HepG2 (cell line): ENCODE data around the gene RABEP1. TPM values are rescaled to one million over a fixed set of nuclear protein-coding genes. Genes with fewer than 3 reads are reported as not detected.

ENCODE experiments used
- ERF ChIP-seq: IDR thresholded peaks from 2 replicates; pipeline ENCODE4 v1.6.1; 2018; ENCODE audit warnings: missing biosample characterization, missing genetic modification reagents
- NFATC3 ChIP-seq: sonication (generic); formaldehyde crosslinking; IDR thresholded peaks from 2 replicates; pipeline ENCODE4 v1.5.1; 2020; ENCODE audit warnings: mild to moderate bottlenecking, missing genetic modification reagents
- NR1H2 ChIP-seq: sonication (generic); formaldehyde crosslinking; IDR thresholded peaks from 2 replicates; pipeline ENCODE4 v1.8.1; 2022; ENCODE audit warnings: low read depth, missing genetic modification reagents, borderline replicate concordance
- PLRG1 ChIP-seq: fragments of 450-650 bp; conservative IDR thresholded peaks from 2 replicates; pipeline ENCODE4 v1.6.1; 2016
- RAD51 ChIP-seq: fragments of 450-650 bp; IDR thresholded peaks from 2 replicates; pipeline ENCODE4 v1.6.1; 2016; ENCODE audit warnings: borderline replicate concordance
- RFXANK ChIP-seq: IDR thresholded peaks from 2 replicates; pipeline ENCODE4 v1.6.1; 2016
- SSRP1 ChIP-seq: IDR thresholded peaks from 2 replicates; pipeline ENCODE4 v1.6.1; 2016; ENCODE audit warnings: control low read depth
- XRCC5 ChIP-seq: fragments of 200-400 bp; formaldehyde crosslinking; optimal IDR thresholded peaks from 2 replicates; pipeline ENCODE3; 2017; ENCODE audit warnings: mild to moderate bottlenecking, low read length
- ZFP1 ChIP-seq: IDR thresholded peaks from 2 replicates; pipeline ENCODE4 v1.6.1; 2016
- ZFX ChIP-seq: sonication (generic); formaldehyde crosslinking; IDR thresholded peaks from 2 replicates; pipeline ENCODE4 v1.4.0; 2020; ENCODE audit warnings: mild to moderate bottlenecking, low read depth, missing genetic modification reagents, moderate library complexity
- ZNF138 ChIP-seq: sonication (generic); formaldehyde crosslinking; IDR thresholded peaks from 2 replicates; pipeline ENCODE4 v1.5.0; 2020; ENCODE audit warnings: mild to moderate bottlenecking, low read depth, missing genetic modification reagents
- ZNF33A ChIP-seq: sonication (generic); formaldehyde crosslinking; IDR thresholded peaks from 2 replicates; pipeline ENCODE4 v1.5.1; 2020; ENCODE audit warnings: missing genetic modification reagents, mild to moderate bottlenecking, moderate library complexity, borderline replicate concordance
- ZNF451 ChIP-seq: sonication (generic); formaldehyde crosslinking; IDR thresholded peaks from 2 replicates; pipeline ENCODE4 v1.5.0; 2020; ENCODE audit warnings: mild to moderate bottlenecking, missing genetic modification reagents
- ZNF577 ChIP-seq: sonication (generic); formaldehyde crosslinking; IDR thresholded peaks from 2 replicates; pipeline ENCODE4 v1.4.0; 2020; ENCODE audit warnings: mild to moderate bottlenecking, low read depth, missing genetic modification reagents, borderline replicate concordance
- ZNF644 ChIP-seq: IDR thresholded peaks from 2 replicates; pipeline ENCODE4 v1.6.1; 2016; ENCODE audit warnings: low read depth
- polyA plus RNA-seq, 8 experiments: library from polyadenylated mRNA; depleted of rRNA in 3 of 8; stranded (reverse) in 7 of 8; unstranded in 1 of 8; fragments of >200 nt; fragmentation: Illumina TruSeq in 4 of 8; extraction: Trizol in 4 of 8; gene quantifications; 2 replicates each; pipeline versions ENCODE4 v1.2.1 to v1.2.3, GENCODE V29; 2011 to 2016; ENCODE audit warnings: low read depth in 4 of 8, missing spikeins in 1 of 8, mixed read lengths in 1 of 8; ENCODE audit not compliant: insufficient read depth in 1 of 8
- total RNA-seq, 5 experiments: library from RNA; depleted of rRNA; stranded (reverse); fragments of >200 nt; fragmentation: Illumina TruSeq; extraction: Trizol; gene quantifications; 2 replicates each; pipeline ENCODE4 v1.2.3, GENCODE V29; 2016; ENCODE audit warnings: low read depth in 1 of 5
- TF ChIP-seq, protein P1 (sequence below): sonication (generic); formaldehyde crosslinking; IDR thresholded peaks from 2 replicates; pipeline ENCODE4 v1.4.0; 2020; ENCODE audit warnings: missing genetic modification reagents; ENCODE audit errors: not compliant biosample characterization
- TF ChIP-seq, protein P2 (sequence below): sonication (generic); formaldehyde crosslinking; IDR thresholded peaks from 2 replicates; pipeline ENCODE4 v1.5.0; 2020; ENCODE audit warnings: mild to moderate bottlenecking, missing genetic modification reagents
- TF ChIP-seq, protein P3 (sequence below): sonication (generic); formaldehyde crosslinking; IDR thresholded peaks from 2 replicates; pipeline ENCODE4 v1.5.1; 2020; ENCODE audit warnings: mild to moderate bottlenecking, missing genetic modification reagents, borderline replicate concordance
- TF ChIP-seq, protein P4 (sequence below): sonication (generic); formaldehyde crosslinking; IDR thresholded peaks from 2 replicates; pipeline ENCODE4 v1.8.0; 2022; ENCODE audit warnings: mild to moderate bottlenecking, missing genetic modification reagents, borderline replicate concordance
- TF ChIP-seq, protein P5 (sequence below): sonication (generic); formaldehyde crosslinking; IDR thresholded peaks from 2 replicates; pipeline ENCODE4 v1.8.1; 2023; ENCODE audit warnings: mild to moderate bottlenecking, inconsistent platforms, moderate library complexity, missing genetic modification reagents, borderline replicate concordance

RABEP1 gene
- total and polyA plus RNA-seq, 2 of the 13 experiments (the other 11 are each of a cell fraction or from before 2014, with no cell fraction given): 13.7 to 41.5 TPM

DNA sequence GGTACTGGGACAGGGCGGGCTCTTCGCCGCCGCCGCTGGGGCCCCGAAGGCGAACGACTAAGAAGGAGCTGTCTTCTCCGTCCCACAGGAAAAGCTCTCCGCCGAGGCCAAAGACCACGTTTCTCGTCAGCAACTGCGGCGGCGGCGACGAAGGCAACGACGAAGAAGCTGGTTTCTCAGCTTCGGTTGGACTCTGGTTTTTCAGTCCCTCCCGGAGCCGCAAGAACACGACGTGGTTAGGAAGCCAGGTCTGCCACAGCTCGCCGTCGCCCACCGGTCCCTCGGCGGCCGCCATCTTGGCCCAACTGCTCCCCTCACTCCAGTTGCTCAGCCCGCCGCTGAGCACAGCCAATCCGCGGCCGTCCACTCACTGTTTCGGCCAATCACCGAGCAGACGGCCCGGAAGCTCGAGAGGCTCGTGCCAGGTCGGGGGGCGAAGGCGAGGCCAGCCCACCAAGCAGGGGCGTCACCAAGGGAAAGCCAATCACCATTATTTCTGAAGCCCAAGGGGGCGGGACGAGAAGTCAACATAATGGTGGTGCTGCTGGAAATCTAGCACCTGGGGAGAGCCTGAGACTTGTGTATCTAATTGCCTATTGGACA is 137.4 kb downstream of the RABEP1 start, which contains the start of gene NUP88 (continued):
- no peak for TF ChIP-seq SSRP1 (CRISPR knock-in tag)
- no peak for TF ChIP-seq RAD51
- no peak for TF ChIP-seq XRCC5
- TF ChIP-seq, protein P1, sequence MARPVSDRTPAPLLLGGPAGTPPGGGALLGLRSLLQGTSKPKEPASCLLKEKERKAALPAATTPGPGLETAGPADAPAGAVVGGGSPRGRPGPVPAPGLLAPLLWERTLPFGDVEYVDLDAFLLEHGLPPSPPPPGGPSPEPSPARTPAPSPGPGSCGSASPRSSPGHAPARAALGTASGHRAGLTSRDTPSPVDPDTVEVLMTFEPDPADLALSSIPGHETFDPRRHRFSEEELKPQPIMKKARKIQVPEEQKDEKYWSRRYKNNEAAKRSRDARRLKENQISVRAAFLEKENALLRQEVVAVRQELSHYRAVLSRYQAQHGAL (CRISPR knock-in tag): no peak
- TF ChIP-seq, protein P2, sequence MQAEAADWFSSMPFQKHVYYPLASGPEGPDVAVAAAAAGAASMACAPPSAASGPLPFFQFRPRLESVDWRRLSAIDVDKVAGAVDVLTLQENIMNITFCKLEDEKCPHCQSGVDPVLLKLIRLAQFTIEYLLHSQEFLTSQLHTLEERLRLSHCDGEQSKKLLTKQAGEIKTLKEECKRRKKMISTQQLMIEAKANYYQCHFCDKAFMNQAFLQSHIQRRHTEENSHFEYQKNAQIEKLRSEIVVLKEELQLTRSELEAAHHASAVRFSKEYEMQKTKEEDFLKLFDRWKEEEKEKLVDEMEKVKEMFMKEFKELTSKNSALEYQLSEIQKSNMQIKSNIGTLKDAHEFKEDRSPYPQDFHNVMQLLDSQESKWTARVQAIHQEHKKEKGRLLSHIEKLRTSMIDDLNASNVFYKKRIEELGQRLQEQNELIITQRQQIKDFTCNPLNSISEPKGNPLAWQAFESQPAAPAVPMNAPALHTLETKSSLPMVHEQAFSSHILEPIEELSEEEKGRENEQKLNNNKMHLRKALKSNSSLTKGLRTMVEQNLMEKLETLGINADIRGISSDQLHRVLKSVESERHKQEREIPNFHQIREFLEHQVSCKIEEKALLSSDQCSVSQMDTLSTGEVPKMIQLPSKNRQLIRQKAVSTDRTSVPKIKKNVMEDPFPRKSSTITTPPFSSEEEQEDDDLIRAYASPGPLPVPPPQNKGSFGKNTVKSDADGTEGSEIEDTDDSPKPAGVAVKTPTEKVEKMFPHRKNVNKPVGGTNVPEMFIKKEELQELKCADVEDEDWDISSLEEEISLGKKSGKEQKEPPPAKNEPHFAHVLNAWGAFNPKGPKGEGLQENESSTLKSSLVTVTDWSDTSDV (CRISPR knock-in tag): 0 out of 2 replicates have a peak, but pooled peaks have one; percentile 3
- TF ChIP-seq, protein P3, sequence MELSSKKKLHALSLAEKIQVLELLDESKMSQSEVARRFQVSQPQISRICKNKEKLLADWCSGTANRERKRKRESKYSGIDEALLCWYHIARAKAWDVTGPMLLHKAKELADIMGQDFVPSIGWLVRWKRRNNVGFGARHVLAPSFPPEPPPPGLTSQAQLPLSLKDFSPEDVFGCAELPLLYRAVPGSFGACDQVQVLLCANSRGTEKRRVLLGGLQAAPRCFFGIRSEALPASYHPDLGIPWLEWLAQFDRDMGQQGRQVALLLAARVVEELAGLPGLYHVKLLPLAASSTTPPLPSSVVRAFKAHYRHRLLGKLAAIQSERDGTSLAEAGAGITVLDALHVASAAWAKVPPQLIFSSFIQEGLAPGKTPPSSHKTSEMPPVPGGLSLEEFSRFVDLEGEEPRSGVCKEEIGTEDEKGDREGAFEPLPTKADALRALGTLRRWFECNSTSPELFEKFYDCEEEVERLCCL (CRISPR knock-in tag): no peak
- TF ChIP-seq, protein P4, sequence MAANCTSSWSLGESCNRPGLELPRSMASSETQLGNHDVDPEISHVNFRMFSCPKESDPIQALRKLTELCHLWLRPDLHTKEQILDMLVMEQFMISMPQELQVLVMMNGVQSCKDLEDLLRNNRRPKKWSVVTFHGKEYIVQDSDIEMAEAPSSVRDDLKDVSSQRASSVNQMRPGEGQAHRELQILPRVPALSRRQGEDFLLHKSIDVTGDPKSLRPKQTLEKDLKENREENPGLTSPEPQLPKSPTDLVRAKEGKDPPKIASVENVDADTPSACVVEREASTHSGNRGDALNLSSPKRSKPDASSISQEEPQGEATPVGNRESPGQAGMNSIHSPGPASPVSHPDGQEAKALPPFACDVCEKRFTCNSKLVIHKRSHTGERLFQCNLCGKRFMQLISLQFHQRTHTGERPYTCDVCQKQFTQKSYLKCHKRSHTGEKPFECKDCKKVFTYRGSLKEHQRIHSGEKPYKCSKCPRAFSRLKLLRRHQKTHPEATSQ (CRISPR knock-in tag): no peak
- TF ChIP-seq ERF (CRISPR knock-in tag): 0 out of 2 replicates have a peak, but pooled peaks have one; percentile 40
- TF ChIP-seq NR1H2 (CRISPR knock-in tag): no peak; the same call in 1 of the 2 replicates
- TF ChIP-seq RFXANK (CRISPR knock-in tag): no peak
- TF ChIP-seq PLRG1: no peak
- TF ChIP-seq ZNF451 (CRISPR knock-in tag): no peak
- no peak; the same call in 1 of the 2 replicates for TF ChIP-seq ZFP1 (CRISPR knock-in tag)
- no peak for TF ChIP-seq NFATC3 (CRISPR knock-in tag)
- TF ChIP-seq ZNF138 (CRISPR knock-in tag): 0 out of 2 replicates have a peak, but pooled peaks have one; percentile 8
- TF ChIP-seq, protein P5, sequence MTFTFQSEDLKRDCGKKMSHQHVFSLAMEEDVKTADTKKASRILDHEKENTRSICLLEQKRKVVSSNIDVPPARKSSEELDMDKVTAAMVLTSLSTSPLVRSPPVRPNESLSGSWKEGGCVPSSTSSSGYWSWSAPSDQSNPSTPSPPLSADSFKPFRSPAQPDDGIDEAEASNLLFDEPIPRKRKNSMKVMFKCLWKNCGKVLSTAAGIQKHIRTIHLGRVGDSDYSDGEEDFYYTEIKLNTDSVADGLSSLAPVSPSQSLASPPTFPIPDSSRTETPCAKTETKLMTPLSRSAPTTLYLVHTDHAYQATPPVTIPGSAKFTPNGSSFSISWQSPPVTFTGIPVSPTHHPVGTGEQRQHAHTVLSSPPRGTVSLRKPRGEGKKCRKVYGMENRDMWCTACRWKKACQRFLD (CRISPR knock-in tag): no peak; the same call in 1 of the 2 replicates
- TF ChIP-seq ZNF33A (CRISPR knock-in tag): no peak
- TF ChIP-seq ZFX (CRISPR knock-in tag): peak; percentile 76
- no peak for TF ChIP-seq ZNF644 (CRISPR knock-in tag)
- no peak for TF ChIP-seq ZNF577 (CRISPR knock-in tag)
